ENCODE results near the gene DOCK1. TPM values are rescaled to one million over a fixed set of nuclear protein-coding genes. Genes with fewer than 3 reads are reported as not detected.

The DOCK1 gene
- total RNA-seq, 1 experiment from 2014 or later, result 40.0 TPM

DNA sequence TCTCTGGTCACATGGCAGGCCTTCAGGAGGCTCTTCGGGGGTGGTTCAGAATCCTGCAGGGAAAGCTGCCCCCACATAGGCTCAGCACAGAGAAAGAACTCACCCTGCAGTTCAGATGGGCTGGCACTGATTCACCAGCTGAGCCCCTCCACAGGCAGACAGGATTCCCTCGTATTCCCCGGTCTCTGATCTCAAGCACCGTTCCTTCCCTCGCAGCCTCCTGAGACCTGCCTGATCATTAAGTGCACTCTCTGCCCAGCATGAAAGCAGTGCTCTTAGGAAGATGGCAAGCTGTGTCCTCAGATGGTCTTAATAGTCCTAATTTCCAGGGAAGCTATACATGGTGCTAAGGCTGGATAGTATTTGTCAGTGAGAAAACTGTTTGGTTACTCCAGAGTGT, 565.7 kb downstream of the DOCK1 start:
- TF ChIP-seq, protein P1, sequence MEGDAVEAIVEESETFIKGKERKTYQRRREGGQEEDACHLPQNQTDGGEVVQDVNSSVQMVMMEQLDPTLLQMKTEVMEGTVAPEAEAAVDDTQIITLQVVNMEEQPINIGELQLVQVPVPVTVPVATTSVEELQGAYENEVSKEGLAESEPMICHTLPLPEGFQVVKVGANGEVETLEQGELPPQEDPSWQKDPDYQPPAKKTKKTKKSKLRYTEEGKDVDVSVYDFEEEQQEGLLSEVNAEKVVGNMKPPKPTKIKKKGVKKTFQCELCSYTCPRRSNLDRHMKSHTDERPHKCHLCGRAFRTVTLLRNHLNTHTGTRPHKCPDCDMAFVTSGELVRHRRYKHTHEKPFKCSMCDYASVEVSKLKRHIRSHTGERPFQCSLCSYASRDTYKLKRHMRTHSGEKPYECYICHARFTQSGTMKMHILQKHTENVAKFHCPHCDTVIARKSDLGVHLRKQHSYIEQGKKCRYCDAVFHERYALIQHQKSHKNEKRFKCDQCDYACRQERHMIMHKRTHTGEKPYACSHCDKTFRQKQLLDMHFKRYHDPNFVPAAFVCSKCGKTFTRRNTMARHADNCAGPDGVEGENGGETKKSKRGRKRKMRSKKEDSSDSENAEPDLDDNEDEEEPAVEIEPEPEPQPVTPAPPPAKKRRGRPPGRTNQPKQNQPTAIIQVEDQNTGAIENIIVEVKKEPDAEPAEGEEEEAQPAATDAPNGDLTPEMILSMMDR (IDR thresholded peaks at IDR 0.05; ENCODE audit: unreplicated experiment), result no peak
- Mint-ChIP-seq H3K36me3 (ENCODE audit: insufficient read depth, unreplicated experiment) (no peaks in the 10 kb centered on the region), H3K27ac (ENCODE audit: low read depth, unreplicated experiment) (no peak overlapping the region), H3K9me3 (ENCODE audit: unreplicated experiment) (no peaks in the 10 kb centered on the region), H3K27me3 (ENCODE audit: insufficient read depth, unreplicated experiment) (peaks cover 46% of the 10 kb centered on the region), H3K4me1 (ENCODE audit: insufficient read depth, unreplicated experiment) (no peaks in the 10 kb centered on the region), H3K4me3 (ENCODE audit: unreplicated experiment) (no peak overlapping the region)
- ChIA-PET POLR2A (no interaction called here), CTCF (no interaction called here)
- BruUV-seq (replicated peaks), result no TSS peak
- intact Hi-C loops (cut with micrococcal nuclease), result no loop called here
- DNase-seq (ENCODE audit: unreplicated experiment), result no peak

DNA sequence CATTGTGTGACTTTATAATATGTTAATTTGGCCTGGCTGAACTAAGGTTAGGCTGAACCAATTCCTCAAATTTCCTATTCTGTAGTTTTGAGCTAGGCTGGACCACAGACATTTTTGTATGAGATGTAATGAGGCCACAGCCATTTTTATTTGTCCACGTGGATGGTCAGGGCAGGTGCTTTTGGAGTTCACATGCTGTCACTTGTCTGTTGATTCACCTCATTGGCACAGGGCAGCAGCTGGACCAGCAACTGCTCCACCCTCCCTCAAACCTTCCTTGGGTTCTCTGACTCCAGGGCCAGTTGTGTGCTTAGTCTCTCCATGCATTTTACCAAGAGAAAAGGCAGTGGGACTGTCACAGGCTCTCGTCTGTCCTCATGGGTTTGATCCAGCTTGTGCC, 567.7 kb downstream of the DOCK1 start:
- Mint-ChIP-seq H3K27me3 (ENCODE audit: insufficient read depth, unreplicated experiment) (peaks cover 32% of the 10 kb centered on the region), H3K4me3 (ENCODE audit: unreplicated experiment) (no peak overlapping the region), H3K4me1 (ENCODE audit: insufficient read depth, unreplicated experiment) (no peaks in the 10 kb centered on the region), H3K9me3 (ENCODE audit: unreplicated experiment) (no peaks in the 10 kb centered on the region), H3K36me3 (ENCODE audit: insufficient read depth, unreplicated experiment) (no peaks in the 10 kb centered on the region), H3K27ac (ENCODE audit: low read depth, unreplicated experiment) (no peak overlapping the region)
- ChIA-PET CTCF (interaction anchor here (0.6 kb wide), 1 partner anchor 96 kb away, joined by 3 read pairs; no protein-coding TSS in a partner anchor), POLR2A (no interaction called here)
- TF ChIP-seq, protein P1 (IDR thresholded peaks at IDR 0.05; ENCODE audit: unreplicated experiment), result no peak
- intact Hi-C loops (cut with micrococcal nuclease), result no loop called here
- BruUV-seq (replicated peaks), result no TSS peak
- DNase-seq (ENCODE audit: unreplicated experiment), result no peak

DNA sequence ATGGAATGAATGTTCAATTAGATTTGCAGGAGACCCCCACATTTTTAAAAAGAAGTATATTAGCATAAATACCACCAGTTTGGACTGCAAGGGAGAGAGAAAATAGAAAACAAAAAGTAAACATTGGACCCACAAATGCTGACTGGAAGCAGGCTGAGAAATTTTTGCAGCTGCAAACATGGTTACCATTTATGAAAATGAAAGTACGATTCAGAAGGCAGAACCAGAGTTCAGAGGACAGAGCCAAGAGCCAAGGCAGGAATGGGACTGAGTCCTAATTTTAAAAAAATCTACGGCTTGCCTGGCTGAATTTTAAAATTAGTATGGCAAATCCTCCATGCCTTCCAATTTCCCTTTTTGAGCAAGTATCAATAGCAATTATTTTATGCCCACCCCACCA, 569.3 kb downstream of the DOCK1 start:
- CTCF ChIA-PET, result no interaction called here
- no TSS peak for BruUV-seq (replicated peaks)
- DNase-seq (ENCODE audit: unreplicated experiment), result no peak
- Mint-ChIP-seq H3K9me3 (ENCODE audit: unreplicated experiment) (no peaks in the 10 kb centered on the region), H3K4me1 (ENCODE audit: insufficient read depth, unreplicated experiment) (no peaks in the 10 kb centered on the region), H3K27me3 (ENCODE audit: insufficient read depth, unreplicated experiment) (peaks cover 44% of the 10 kb centered on the region), H3K36me3 (ENCODE audit: insufficient read depth, unreplicated experiment) (no peaks in the 10 kb centered on the region), H3K27ac (ENCODE audit: low read depth, unreplicated experiment) (no peak overlapping the region), H3K4me3 (ENCODE audit: unreplicated experiment) (no peak overlapping the region)
- intact Hi-C loops (cut with micrococcal nuclease), result no loop called here
- POLR2A ChIA-PET, result no interaction called here
- TF ChIP-seq, protein P1 (IDR thresholded peaks at IDR 0.05; ENCODE audit: unreplicated experiment), result no peak

DNA sequence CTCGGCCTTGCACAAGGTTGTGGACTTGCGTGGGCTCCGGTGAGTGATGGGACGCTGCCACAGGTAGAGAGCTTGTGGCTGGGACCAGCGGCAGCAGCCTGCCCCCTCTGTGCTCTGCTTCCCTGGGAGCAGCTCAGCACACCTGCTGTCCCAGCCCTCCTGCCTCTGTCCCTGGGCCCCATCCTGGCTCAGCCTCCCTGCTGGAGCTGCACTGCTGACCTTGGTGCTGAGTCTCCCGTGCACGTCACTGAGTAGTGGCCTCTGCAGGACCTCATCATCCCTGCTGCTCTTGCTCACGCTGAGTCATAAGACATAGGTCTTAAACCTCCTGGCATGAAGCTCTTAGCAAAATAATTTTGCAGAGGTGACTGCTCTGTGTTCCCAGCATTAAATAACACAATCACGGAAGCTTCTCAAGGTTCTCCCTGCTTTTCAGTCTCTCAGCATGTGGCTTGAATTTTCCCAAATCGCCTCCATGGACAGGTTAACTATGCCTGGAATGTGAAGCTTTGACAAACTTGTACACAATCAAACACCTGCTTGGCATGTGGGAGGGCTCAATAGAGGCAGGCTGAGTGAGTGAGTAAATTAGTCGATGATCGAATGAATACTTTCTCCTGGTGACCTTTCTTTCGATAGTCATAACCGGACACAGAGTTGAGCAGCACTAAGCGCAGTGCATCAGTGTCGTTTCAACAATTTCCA, 580.1 kb downstream of the DOCK1 start:
- POLR2A ChIA-PET, result interaction anchor here (0.6 kb wide), 1 partner anchor 28 kb away, joined by 3 read pairs; no protein-coding TSS in a partner anchor
- Mint-ChIP-seq H3K9me3 (ENCODE audit: unreplicated experiment) (no peaks in the 10 kb centered on the region), H3K27me3 (ENCODE audit: insufficient read depth, unreplicated experiment) (peaks cover 46% of the 10 kb centered on the region), H3K27ac (ENCODE audit: low read depth, unreplicated experiment) (no peak overlapping the region), H3K4me1 (ENCODE audit: insufficient read depth, unreplicated experiment) (no peaks in the 10 kb centered on the region), H3K36me3 (ENCODE audit: insufficient read depth, unreplicated experiment) (no peaks in the 10 kb centered on the region), H3K4me3 (ENCODE audit: unreplicated experiment) (no peak overlapping the region)
- BruUV-seq (replicated peaks), result no TSS peak
- TF ChIP-seq, protein P1 (IDR thresholded peaks at IDR 0.05; ENCODE audit: unreplicated experiment), result no peak
- CTCF ChIA-PET, result interaction anchor here (0.7 kb wide), 1 partner anchor 29 kb away, joined by 3 read pairs; no protein-coding TSS in a partner anchor
- intact Hi-C loops (cut with micrococcal nuclease), result no loop called here
- DNase-seq (ENCODE audit: unreplicated experiment), result peak; percentile 53
